Left ventricle myocardium inferior (tissue), 1 donor: ENCODE measurements around the gene ARPC4. TPM values are rescaled to one million over a fixed set of nuclear protein-coding genes. Genes with fewer than 3 reads are reported as not detected.
A peak's percentile ranks its signal among the peaks of the same experiment; 100 is the strongest.

Source experiments
- DNase-seq: peaks from one replicate; pipeline ENCODE4 v3.0.0-alpha.2; 2020
- H3K27ac ChIP-seq: fragments of 200-600 bp; replicated peaks from 2 replicates; pipeline ENCODE4 v1.8.0; 2021
- H3K27me3 ChIP-seq: fragments of 200-600 bp; 2 replicates; pipeline ENCODE4 v1.8.0; 2021; ENCODE audit warnings: low read depth
- H3K36me3 ChIP-seq: fragments of 200-600 bp; 2 replicates; pipeline ENCODE4 v1.8.0; 2021
- H3K4me1 ChIP-seq: fragments of 200-600 bp; 2 replicates; pipeline ENCODE4 v1.8.0; 2021
- H3K4me3 ChIP-seq: fragments of 200-600 bp; 2 replicates; pipeline ENCODE4 v1.8.0; 2021; ENCODE audit warnings: mild to moderate bottlenecking, moderate library complexity
- H3K9me3 ChIP-seq: fragments of 200-600 bp; replicated peaks from 2 replicates; pipeline ENCODE4 v1.8.0; 2021
- intact Hi-C: fragments of 100-400 bp; cut with micrococcal nuclease; formaldehyde crosslinking; loops from one replicate; pipeline ENCODE4 v1.11.0; 2022
- total RNA-seq: library from RNA; stranded (reverse); fragmentation: NEBNext Ultra II Directional; extraction: Animal tissue kit (Norgen Biotek cat#: 25700); gene quantifications from one replicate; pipeline ENCODE4 v1.2.1, GENCODE V29; 2021
- TF ChIP-seq, protein P1 (sequence below): fragments of 200-600 bp; IDR thresholded peaks from 2 replicates; pipeline ENCODE4 v1.8.0; 2021; ENCODE audit warnings: antibody characterized with exemption, mild to moderate bottlenecking, borderline replicate concordance
- donor health status: DM: no; HTN: yes; CAD: no; lungs with severe emphysema.

Gene ARPC4
- total RNA-seq, 1 donor from 2014 or later = 52.9 TPM

DNA sequence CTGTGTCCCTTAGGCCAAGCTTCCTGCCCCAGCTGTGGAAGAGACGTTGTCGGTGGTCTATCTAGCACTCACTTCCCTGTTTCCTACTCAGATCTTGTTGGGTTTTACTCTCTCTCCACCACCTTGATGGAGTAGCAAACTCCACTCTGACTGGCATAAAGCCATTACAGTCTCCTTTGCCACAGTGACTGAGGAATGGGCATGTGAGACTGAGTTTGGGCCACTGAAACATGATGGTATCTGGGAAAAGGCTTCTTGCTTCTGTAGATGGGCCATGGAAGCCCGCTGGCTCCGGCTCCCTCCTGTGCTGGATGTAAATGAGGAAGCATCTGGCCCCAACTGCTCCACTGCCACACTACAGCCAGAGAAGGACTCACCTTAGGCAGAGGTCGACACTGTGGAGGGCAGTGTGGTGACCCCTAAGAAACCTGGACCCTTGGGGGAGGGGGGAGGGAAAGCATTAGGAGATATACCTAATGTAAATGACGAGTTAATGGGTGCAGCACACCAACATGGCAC is 13.7 kb upstream of the ARPC4 start:
- Histone ChIP-seq H3K4me3 (no peak overlapping the region), H3K27ac (no peak overlapping the region), H3K36me3 (peaks cover 46% of the 10 kb centered on the region), H3K9me3 (no peaks in the 10 kb centered on the region), H3K4me1 (peaks cover 10% of the 10 kb centered on the region), H3K27me3 (no peaks in the 10 kb centered on the region)
- intact Hi-C loops = no loop called here
- TF ChIP-seq, protein P1, sequence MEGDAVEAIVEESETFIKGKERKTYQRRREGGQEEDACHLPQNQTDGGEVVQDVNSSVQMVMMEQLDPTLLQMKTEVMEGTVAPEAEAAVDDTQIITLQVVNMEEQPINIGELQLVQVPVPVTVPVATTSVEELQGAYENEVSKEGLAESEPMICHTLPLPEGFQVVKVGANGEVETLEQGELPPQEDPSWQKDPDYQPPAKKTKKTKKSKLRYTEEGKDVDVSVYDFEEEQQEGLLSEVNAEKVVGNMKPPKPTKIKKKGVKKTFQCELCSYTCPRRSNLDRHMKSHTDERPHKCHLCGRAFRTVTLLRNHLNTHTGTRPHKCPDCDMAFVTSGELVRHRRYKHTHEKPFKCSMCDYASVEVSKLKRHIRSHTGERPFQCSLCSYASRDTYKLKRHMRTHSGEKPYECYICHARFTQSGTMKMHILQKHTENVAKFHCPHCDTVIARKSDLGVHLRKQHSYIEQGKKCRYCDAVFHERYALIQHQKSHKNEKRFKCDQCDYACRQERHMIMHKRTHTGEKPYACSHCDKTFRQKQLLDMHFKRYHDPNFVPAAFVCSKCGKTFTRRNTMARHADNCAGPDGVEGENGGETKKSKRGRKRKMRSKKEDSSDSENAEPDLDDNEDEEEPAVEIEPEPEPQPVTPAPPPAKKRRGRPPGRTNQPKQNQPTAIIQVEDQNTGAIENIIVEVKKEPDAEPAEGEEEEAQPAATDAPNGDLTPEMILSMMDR = no peak
- DNase-seq = no peak

DNA sequence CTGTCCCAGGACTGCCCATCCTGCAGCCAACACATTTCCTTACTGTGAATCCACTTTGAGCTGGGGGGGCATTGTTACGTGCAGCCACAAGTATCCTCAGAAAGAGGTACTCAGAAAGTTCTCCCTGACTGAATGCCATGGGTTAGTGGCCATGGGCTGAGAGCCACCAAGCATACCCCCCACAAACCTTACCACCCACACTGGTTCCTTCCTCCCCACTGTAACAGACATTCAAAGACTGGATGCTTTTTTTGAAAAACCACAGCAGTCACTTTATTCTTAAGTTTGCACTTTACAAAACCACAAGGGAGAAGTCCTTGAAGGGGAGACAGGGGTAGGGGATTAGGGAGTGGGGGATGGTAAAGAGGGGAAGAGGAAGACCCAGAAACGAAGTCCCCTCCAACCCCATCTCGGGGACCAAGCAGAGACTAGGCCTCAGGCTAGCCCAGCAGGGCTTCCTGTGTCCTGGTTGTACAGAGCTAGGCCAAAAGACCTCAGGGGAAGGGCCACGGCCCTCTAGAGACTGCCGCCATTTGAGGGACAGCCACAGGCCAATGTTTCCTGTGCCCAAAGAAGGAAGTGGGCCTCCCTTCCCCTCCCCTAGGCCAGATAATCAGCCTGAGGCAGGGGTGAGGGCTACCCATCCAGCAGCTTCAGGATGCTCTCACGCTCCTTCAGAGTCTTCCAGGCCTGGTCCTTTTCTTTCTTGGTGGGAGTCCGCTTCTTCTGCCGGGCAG is 13.0 kb upstream of the ARPC4 start:
- Histone ChIP-seq H3K27ac (peak overlapping the region; percentile 42), H3K36me3 (peaks cover 53% of the 10 kb centered on the region), H3K27me3 (no peaks in the 10 kb centered on the region), H3K4me1 (peaks cover 10% of the 10 kb centered on the region), H3K9me3 (no peaks in the 10 kb centered on the region), H3K4me3 (no peak overlapping the region)
- intact Hi-C loops = no loop called here
- TF ChIP-seq, protein P1 = no peak
- no peak for DNase-seq

DNA sequence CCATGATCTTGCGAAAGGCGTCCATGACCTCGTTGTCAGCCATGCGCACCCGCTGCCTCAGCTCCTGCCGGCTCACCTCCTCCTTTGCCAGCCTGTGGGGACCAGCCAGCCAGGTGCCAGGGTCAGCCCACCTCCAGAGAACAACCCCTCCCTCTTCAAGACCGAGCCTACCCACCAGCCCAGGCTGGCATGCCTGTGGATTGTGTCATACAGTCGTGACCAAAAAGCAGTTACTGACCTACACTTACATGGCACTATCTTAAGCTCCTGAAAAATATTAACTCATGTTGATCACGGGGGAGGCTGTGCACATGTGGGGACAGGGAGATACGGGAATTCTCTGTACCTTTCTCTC is 12.4 kb upstream of the ARPC4 start:
- intact Hi-C loops = no loop called here
- no peak for DNase-seq
- peak overlapping the region; percentile 42 for H3K27ac ChIP-seq
- H3K4me1 ChIP-seq = peaks cover 10% of the 10 kb centered on the region
- peaks cover 58% of the 10 kb centered on the region for H3K36me3 ChIP-seq
- no peaks in the 10 kb centered on the region for H3K9me3 ChIP-seq
- no peaks in the 10 kb centered on the region for H3K27me3 ChIP-seq
- TF ChIP-seq, protein P1 = no peak
- no peak overlapping the region for H3K4me3 ChIP-seq

DNA sequence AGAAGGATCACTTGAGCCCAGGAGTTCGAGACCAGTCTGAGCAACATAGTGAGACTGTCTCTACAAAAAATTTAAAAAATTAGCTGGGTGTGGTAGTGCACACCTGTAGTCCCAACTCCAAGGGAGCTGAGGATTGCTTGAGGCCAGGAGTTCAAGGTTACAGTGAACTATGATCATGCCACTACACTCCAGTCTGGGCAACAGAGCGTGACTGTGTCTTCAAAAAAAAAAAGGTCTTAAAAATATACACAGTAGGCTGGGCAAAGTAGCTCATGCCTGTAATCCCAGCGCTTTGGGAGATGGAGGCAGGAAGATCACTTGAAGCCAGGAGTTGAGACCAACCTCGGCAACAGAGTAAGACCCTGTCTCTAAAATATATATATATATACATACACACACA is 12.0 kb upstream of the ARPC4 start:
- no peaks in the 10 kb centered on the region for H3K27me3 ChIP-seq

DNA sequence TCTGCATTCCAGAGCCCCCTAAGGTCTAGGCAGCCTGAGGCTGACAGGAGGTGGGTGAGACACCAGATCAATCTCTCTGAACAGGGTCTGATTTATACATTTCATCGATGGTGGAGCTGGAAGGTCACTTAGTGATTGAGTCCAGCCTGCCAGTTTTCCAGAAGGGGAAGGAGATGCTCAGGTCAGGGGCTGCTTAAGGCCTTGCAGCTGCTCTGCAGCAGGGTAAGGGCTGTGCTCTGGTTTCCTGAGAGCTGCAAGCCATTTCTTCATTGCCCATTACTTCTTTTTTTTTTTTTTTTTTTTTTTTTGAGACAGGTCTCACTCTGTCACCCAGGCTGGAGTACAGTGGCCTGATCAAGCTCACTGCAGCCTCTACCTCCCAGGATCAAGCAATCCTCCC is 11.3 kb upstream of the ARPC4 start:
- intact Hi-C loops = no loop called here
- peaks cover 69% of the 10 kb centered on the region for H3K36me3 ChIP-seq
- no peak overlapping the region for H3K4me3 ChIP-seq
- no peak overlapping the region for H3K27ac ChIP-seq
- no peak for DNase-seq
- TF ChIP-seq, protein P1 = no peak
- no peaks in the 10 kb centered on the region for H3K27me3 ChIP-seq
- peaks cover 10% of the 10 kb centered on the region for H3K4me1 ChIP-seq
- no peaks in the 10 kb centered on the region for H3K9me3 ChIP-seq

More for the DNA sequence above, 12.0 kb upstream of the ARPC4 start:
- no peak overlapping the region for H3K27ac ChIP-seq
- no peaks in the 10 kb centered on the region for H3K9me3 ChIP-seq
- H3K4me3 ChIP-seq = no peak overlapping the region
- TF ChIP-seq, protein P1 = no peak
- no peak for DNase-seq
- peaks cover 10% of the 10 kb centered on the region for H3K4me1 ChIP-seq
- intact Hi-C loops = no loop called here
- peaks cover 63% of the 10 kb centered on the region for H3K36me3 ChIP-seq
